Stomach (tissue), 4 donors: ENCODE results near the gene CUL1.

Experiments
- CTCF ChIP-seq, 7 experiments: fragments of 450-650 bp in 4 of 7; fragments of 200-600 bp in 3 of 7; sonication (generic) in 3 of 7; IDR thresholded peaks; one replicate each; pipeline ENCODE4 v1.5.1; 2016 to 2019; ENCODE audit warnings: antibody characterized with exemption in 7 of 7, control low read depth in 2 of 7, mild to moderate bottlenecking in 1 of 7
- EP300 ChIP-seq: sonication (generic); formaldehyde crosslinking; IDR thresholded peaks from one replicate; pipeline ENCODE4 v1.6.1; 2017; ENCODE audit warnings: antibody characterized with exemption
- POLR2A ChIP-seq, 4 donors: fragments of 450-650 bp; IDR thresholded peaks; one replicate each; pipeline ENCODE4 v1.6.1; 2016; ENCODE audit warnings: antibody characterized with exemption in 4 of 4, control low read depth in 2 of 4, mild to moderate bottlenecking in 1 of 4, moderate library complexity in 1 of 4
- POLR2AphosphoS5 ChIP-seq, 3 donors: sonication (generic); formaldehyde crosslinking; IDR thresholded peaks; one replicate each; pipeline ENCODE4 v1.6.1; 2016; ENCODE audit warnings: antibody characterized with exemption in 3 of 3

DNA sequence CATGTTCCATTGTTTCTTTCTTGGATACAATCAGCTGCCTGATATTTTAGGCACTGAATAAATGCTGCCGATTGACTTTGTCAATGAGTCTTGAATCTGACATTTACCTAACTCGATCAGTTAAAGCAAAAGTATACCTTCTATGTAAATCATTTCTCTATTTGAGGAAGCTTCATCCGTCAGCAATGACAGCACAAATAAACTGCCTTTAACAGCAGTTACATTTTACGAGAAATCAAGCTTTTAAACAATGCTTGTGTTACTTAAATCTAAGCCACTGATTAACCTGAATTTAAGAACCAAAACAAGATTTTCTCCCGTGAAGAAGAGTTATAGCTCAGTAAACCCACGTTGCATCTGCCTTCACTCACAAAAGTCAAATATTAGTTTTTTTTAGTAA lies 71.3 kb downstream of the CUL1 start:
- no peak for TF ChIP-seq CTCF (IDR thresholded peaks at IDR 0.05)
- TF ChIP-seq POLR2AphosphoS5 (IDR thresholded peaks at IDR 0.05) = no peak
- no peak for TF ChIP-seq POLR2A (IDR thresholded peaks at IDR 0.05)
- no peak for TF ChIP-seq EP300
